Skin of body (tissue), 2 donors: ENCODE measurements around the gene C1QTNF6. TPM values are rescaled to one million over a fixed set of nuclear protein-coding genes. Genes with fewer than 3 reads are reported as not detected.

Experiments used
- DNase-seq: peaks from one replicate; lab custom pipeline; 2025; lab: John Stamatoyannopoulos, UW
- total RNA-seq: library from RNA; depleted of rRNA; stranded (reverse); fragments of >200 nt; gene quantifications from one replicate; pipeline ENCODE4 v1.2.3, GENCODE V29; 2014

The C1QTNF6 gene
- total RNA-seq, 1 donor from 2014 or later, result 15.0 TPM

DNA sequence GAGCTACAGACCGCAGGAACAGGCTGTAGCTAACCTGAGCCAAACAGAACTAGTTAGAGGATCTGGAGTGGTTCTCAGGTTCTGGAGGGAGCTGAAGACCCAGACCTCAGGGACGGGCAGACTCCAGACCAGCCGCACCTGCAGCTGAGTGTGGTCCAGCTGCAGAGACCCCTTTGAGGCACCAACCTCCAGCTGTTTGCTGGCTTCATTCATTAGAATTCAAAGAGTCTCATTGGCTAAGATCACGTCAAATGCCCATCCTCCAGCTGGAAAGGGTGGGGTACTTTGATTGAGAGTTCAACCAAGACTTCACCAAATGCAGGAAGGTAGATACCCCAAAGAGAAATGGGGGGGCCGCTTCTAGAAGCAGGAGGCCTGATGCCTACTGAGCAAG is 25.0 kb downstream of the C1QTNF6 start:
- no peak for DNase-seq

DNA sequence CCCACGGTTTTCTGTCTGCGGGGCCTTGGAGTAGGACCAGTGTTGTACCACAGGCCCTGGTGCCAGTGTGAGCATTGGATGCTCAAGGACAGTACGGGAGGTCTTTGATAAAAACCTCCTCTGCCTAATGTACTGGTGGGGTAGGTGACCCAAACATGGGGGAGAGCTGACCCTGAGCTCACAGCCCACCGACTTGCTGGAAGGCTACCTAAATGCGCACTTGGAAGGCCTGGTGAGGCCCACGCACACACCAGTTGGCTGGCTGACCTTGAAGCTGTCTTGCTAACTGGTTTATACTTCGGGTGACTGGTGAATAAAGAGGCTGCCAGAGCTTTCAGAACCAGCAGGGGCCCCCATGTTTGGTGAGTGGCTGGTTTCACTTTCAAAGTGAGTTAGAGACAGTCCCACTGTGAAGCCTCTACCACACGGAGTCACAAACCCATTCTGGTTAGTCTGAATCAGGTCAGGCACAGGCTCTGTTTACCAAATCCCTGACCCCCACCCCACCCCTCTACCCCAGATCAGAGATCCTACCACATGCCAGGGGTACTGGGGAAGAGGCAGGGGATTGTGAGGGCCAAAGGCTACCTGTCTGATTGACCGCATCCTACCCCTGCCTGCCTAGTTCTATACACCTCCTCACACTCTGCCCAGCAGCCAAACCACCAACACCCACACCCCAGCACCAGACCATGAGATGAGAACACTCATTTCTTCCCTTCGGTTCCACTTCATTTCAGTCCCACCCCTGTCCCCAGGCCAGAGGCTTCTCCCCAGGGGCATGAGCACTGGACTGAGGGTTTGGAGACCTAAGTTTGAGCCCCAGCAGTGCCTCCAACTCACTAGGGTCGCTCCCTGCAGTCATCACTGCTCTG is 25.6 kb downstream of the C1QTNF6 start:
- no peak for DNase-seq

DNA sequence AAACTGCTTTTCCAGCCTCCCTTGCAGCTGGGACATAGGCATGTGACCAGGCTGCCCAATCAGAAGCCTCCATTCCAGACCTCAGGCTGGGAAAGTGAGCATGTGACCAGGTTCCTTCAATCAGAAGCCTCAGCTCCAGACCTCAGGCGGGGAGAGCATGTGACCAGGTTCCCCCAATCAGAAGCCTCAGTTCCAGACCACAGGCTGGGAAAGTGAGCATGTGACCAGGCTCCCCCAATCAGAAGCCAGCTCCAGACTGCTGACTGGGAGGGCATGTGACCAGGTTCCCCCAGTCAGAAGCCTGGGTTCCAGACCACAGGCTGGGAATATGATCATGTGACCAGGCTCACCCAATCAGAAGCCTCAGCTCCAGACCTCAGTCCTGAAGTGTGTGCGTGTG is 26.6 kb downstream of the C1QTNF6 start:
- DNase-seq, result no peak

- no peak for DNase-seq
Observed at GRCh38 chr22:37160027-37160426, 28.0 kb downstream of the C1QTNF6 start.

DNA sequence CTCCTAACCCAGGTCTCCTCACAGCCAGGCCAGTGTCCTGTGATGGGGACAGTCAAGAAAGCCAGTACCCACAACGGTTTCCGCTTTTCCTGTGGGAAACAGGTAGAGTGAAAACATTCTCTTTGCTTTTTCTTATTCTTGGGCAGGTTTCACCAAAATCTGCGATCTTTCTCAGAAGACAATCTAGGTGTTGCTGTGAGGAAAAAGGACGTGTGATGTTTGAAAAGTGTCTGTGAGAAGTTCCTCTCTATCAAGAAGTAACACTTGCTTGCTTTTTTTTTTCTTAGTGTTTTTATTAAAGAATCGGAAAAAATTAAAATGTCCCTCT is 29.1 kb downstream of the C1QTNF6 start:
- no peak for DNase-seq

GRCh38 chr22:37157516-37158285 is 30.3 kb downstream of the C1QTNF6 start:
- DNase-seq, result no peak

- no peak for DNase-seq
Observed at GRCh38 chr22:37156686-37157435, 31.2 kb downstream of the C1QTNF6 start.

GRCh38 chr22:37155971-37156370 is 32.1 kb downstream of the C1QTNF6 start:
- no peak for DNase-seq

GRCh38 chr22:37154925-37155712 is 32.9 kb downstream of the C1QTNF6 start:
- DNase-seq, result no peak

DNA sequence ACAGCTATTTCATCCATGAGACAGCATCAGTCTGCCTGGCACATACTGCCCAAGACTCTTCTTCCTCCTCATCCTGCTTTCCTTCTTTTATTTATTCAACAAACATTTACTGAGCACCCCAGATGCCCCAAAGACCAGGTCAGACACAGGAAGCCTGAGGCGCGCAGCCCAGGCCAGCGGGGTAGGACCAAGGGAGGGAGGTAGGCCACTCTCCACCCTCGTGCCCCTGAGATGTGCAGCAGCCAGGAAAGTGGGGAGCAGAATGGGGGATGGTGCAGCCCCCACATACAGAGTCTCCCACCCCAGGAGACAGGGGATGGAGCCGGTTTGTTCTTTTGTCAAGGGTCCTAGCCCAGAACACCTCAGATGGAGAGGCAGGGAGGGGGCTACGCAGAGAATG is 34.1 kb downstream of the C1QTNF6 start:
- no peak for DNase-seq

- no peak for DNase-seq
Observed at GRCh38 chr22:37151401-37151800, 36.6 kb downstream of the C1QTNF6 start.

DNA sequence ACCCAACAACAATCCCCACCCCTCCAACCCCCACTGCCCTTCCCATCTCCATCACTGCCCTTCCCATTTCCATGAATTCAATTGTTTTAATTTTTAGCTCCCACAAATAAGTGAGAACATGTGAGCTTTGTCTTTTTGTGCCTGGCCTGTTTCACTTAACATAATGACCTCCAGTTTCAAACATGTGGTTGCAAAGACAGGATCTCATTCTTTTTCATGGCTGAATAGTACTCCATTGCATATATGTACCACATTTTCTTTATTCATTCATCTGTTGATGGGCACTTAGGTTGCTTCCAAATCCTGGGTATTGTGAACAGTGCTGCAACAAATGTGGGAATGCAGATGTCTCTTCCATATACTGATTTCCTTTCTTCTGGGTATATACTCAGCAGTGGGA is 37.3 kb downstream of the C1QTNF6 start:
- DNase-seq, result no peak

DNA sequence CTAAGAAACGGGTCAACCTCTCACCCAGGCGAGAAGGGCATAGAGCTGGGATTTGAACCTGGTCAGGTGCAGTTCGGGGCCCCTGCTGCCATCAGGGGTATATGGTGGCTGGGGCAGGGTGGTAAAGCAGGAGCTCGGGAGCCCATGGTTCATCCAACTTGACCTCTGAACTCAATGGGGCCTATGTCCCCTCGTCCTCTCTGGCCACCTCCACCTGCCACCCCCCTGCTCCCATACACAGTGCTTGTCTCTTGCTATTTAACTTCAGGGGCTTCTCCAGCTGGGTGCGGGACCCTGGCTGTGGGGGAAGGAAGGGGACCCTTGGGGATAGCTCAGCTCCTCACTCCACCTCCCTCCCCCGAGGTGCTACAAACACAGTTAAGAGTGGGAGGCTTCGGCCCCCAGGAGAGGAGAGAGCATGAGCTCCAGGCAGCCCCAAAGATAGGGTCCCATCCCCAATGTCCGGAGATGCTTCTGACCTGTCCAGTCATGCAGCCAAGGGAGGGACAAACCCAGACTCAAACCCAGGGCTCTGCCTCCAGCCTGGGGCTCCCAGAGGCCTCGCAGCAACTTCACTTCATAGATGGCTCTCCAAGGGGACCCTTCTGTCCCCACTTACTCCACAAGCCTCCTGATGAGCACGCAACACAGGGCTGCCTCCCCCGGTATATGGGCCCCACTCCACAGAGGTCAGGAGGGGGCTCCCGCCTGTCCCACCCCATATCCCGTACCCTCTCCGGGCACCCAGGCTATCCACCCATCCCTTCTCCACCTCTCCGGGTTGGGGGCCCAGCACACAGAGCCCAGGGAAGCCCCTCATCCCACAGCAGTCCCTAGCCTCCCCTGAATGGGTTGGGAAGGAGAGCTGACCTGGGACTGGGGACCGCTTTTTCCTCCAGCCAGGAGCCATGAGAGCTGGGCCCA is 39.0 kb downstream of the C1QTNF6 start:
- DNase-seq, result no peak

- DNase-seq, result no peak
Observed at GRCh38 chr22:37148031-37148651, 39.9 kb downstream of the C1QTNF6 start.

DNA sequence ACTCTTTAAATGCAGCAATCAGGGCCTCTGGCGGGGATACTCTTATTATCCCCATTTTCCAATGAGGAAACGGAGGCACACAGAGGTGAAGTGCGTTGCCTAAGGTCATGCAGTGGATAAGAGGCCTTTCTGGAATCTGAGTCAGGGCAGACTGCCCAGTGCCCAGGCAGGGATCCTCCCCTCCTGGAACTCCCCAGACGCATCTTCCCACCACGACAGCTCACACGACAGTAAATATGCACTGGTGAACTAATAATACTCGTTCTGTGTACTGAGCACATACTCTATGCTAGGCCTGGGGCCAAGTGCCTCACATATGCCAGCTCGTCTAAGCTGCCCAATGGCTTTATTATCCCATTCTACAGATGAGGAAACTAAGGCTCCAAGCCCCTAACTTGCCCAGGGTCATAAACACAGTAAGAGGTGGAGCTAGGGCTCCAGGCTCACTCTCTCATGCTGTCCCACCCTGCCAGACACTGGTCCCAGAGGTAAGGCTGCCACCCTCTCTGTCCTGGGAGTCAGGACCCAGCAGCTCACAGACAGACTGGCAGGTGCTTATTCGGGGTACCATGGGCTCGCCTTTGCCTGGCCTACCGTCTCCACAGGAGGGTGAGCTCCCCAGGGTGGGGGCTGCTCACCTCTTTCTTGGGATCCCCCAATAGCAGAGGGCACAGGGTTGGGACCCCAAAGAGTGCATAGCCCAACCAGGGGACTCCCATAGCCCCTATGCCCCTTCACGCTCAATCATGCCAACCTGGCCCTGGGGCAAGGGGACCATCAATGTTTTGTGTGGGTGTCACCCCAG is 40.7 kb downstream of the C1QTNF6 start:
- DNase-seq, result no peak

DNA sequence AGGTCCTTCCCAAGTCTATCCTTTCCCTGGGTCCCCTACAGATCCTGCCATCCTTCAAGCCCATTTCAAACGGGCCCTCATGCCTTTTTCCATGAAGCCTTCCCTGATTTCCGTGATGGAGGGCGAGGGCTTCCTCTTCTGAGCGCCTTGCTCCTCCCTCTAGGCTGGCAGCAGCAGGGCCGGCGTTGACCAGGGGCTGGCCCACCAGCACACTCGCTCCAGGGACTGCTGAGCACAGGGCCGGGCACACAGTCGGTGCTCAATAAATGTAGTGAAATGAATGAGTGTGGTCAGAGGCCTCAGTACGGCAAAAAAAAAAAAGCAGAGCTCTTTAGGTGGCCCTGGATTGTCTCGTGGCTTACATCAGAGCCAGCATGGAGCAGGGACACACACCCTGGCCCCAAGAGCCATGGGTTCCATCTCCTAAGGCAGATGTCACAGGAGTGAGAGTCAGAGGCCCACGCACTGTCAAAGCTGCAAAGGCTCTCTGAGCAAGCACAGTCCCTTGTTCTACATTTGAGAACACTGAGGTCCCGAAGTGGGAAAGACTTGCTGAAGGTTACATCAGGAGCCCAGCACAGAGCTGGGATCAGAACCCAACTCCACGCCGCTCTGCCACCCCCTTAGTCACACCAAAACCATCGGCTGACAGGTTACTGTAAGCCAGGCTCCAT is 41.4 kb downstream of the C1QTNF6 start:
- DNase-seq, result no peak

DNA sequence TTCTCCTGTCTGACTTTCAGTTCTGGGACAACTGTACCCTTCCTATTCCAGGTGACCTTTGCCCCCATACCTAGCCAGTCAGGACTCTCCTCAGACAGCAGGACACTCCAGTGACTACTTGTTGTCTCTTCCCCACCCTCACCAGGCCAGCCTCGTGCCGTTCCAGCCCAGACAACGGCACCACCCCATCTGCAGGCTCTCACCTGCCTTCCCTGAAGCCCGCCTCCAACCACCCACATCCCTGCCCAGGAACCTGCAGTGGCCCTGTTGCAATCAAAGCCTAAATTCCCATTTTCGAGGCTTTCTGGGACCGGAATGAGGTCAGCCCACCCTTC is 42.0 kb downstream of the C1QTNF6 start:
- DNase-seq, result no peak
